Measurements from ENCODE around the gene CCDC33.
"Not testable (repeated sequence)": the region's sequence is repeated elsewhere in the genome, so short reads cannot be mapped to it uniquely, and the experiment has no call there.

DNA sequence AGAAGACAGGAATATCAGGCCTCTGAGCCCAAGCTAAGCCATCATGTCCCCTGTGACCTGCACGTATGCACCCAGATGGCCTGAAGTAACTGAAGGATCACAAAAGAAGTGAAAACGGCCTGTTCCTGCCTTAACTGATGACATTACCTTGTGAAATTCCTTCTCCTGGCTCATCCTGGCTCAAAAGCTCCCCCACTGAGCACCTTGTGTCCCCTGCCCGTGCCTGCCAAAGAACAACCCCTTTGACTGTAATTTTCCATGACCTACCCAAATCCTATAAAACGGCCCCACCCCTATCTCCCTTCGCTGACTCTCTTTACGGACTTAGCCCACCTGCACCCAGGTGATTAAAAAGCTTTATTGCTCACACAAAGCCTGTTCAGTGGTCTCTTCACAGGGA is 123.2 kb downstream of the CCDC33 start:
- not testable (repeated sequence) for TF ChIP-seq EZH2phosphoT487 (IDR thresholded peaks at IDR 0.05; ENCODE audit: low read depth, severe bottlenecking, unreplicated experiment)
- TF ChIP-seq, protein P1, sequence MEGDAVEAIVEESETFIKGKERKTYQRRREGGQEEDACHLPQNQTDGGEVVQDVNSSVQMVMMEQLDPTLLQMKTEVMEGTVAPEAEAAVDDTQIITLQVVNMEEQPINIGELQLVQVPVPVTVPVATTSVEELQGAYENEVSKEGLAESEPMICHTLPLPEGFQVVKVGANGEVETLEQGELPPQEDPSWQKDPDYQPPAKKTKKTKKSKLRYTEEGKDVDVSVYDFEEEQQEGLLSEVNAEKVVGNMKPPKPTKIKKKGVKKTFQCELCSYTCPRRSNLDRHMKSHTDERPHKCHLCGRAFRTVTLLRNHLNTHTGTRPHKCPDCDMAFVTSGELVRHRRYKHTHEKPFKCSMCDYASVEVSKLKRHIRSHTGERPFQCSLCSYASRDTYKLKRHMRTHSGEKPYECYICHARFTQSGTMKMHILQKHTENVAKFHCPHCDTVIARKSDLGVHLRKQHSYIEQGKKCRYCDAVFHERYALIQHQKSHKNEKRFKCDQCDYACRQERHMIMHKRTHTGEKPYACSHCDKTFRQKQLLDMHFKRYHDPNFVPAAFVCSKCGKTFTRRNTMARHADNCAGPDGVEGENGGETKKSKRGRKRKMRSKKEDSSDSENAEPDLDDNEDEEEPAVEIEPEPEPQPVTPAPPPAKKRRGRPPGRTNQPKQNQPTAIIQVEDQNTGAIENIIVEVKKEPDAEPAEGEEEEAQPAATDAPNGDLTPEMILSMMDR (IDR thresholded peaks at IDR 0.05; ENCODE audit: poor library complexity): not testable (repeated sequence)
